ENCODE data around the gene GSTP1. TPM values are rescaled to one million over a fixed set of nuclear protein-coding genes. Genes with fewer than 3 reads are reported as not detected.

GSTP1 gene
- total RNA-seq, 1 experiment from 2014 or later: 893 TPM

DNA sequence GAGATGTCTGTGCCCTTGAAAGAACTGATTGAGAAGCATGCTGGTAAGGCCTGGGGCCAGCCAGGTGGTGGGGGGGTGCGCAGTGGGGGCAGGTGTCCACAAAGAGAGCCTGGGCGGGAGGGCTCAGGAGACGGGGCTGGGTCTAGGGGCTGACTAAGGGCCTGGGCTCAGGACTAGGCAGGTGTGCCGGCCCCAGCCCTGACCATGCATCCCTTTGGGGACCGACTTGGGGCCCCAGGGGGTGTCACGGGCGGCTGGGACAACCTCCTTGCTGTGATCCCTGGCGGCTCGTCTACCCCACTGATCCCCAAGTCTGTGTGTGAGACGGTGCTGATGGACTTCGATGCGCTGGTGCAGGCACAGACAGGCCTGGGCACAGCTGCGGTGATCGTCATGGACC is 27.6 kb downstream of the GSTP1 start:
- ChIA-PET CTCF (no interaction called here), POLR2A (no interaction called here), RAD21 (ENCODE audit: low non-redundant PET in 1 of 2, low total read pairs in 2 of 2, uncharacterized antibody in 2 of 2, unreplicated experiment in 2 of 2) (no interaction called here)
- ATAC-seq (no peak), DNase-seq (ENCODE audit: low read depth, low spot score) (no peak)
- no TSS peak for BruUV-seq (replicated peaks)
- Histone ChIP-seq H3K9me3 (ENCODE audit: control insufficient read depth in 1 of 2, insufficient read depth in 1 of 2, low read depth in 1 of 2, low read length in 2 of 2) (no peaks in the 10 kb centered on the region), H3K27ac (ENCODE audit: low read depth, low read length) (no peak overlapping the region), H3K36me3 (ENCODE audit: control insufficient read depth in 1 of 2, insufficient read depth in 2 of 2, low read length in 2 of 2) (peaks cover 19 to 21% of the 10 kb centered on the region in 2 experiments; a peak in 3 of 4 replicates), H3K4me3 (replicated peaks in 1 of 2; ENCODE audit: low read depth in 1 of 2, low read length in 2 of 2) (no peak overlapping the region), H3K4me1 (ENCODE audit: control insufficient read depth in 1 of 2, insufficient read depth in 2 of 2, low read length in 2 of 2) (peaks cover 8 to 29% of the 10 kb centered on the region in 2 experiments), H3K9ac (ENCODE audit: low read length) (no peak overlapping the region), H3K4me2 (ENCODE audit: low read length) (no peak overlapping the region), H2AFZ (ENCODE audit: low read depth, low read length, poor library complexity, severe bottlenecking) (no peak overlapping the region), H4K20me1 (ENCODE audit: insufficient read depth) (no peaks in the 10 kb centered on the region), H3K79me2 (ENCODE audit: insufficient read depth, low read length) (peaks cover 27% of the 10 kb centered on the region), H3K27me3 (ENCODE audit: insufficient read depth, low read length) (no peaks in the 10 kb centered on the region), H3K9me2 (ENCODE audit: insufficient read depth) (no peaks in the 10 kb centered on the region)
- TF ChIP-seq EZH2 (IDR thresholded peaks at IDR 0.05): no peak
- no peak for TF ChIP-seq MAX (IDR thresholded peaks at IDR 0.05)
- TF ChIP-seq, protein P1, sequence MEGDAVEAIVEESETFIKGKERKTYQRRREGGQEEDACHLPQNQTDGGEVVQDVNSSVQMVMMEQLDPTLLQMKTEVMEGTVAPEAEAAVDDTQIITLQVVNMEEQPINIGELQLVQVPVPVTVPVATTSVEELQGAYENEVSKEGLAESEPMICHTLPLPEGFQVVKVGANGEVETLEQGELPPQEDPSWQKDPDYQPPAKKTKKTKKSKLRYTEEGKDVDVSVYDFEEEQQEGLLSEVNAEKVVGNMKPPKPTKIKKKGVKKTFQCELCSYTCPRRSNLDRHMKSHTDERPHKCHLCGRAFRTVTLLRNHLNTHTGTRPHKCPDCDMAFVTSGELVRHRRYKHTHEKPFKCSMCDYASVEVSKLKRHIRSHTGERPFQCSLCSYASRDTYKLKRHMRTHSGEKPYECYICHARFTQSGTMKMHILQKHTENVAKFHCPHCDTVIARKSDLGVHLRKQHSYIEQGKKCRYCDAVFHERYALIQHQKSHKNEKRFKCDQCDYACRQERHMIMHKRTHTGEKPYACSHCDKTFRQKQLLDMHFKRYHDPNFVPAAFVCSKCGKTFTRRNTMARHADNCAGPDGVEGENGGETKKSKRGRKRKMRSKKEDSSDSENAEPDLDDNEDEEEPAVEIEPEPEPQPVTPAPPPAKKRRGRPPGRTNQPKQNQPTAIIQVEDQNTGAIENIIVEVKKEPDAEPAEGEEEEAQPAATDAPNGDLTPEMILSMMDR (IDR thresholded peaks at IDR 0.05 in 2 of 3, conservative IDR thresholded peaks at IDR 0.05 in 1 of 3; ENCODE audit: borderline replicate concordance in 1 of 3, insufficient read depth in 1 of 3, low read depth in 2 of 3, low read length in 2 of 3): no peak
- no peak for TF ChIP-seq SP1 (IDR thresholded peaks at IDR 0.05; ENCODE audit: low read depth)
- TF ChIP-seq RAD21 (IDR thresholded peaks at IDR 0.05; ENCODE audit: low read depth): no peak
- TF ChIP-seq EGR1 (IDR thresholded peaks at IDR 0.05; ENCODE audit: low read depth): no peak
- no peak for TF ChIP-seq CEBPB (IDR thresholded peaks at IDR 0.05; ENCODE audit: low read depth)
- TF ChIP-seq ELF1 (IDR thresholded peaks at IDR 0.05; ENCODE audit: borderline replicate concordance, low read depth): no peak
- TF ChIP-seq TCF7L2 (IDR thresholded peaks at IDR 0.05; ENCODE audit: borderline replicate concordance, extremely low read depth, insufficient read depth, insufficient read length): no peak
- no peak for TF ChIP-seq JUND (IDR thresholded peaks at IDR 0.05)
- TF ChIP-seq, protein P2, sequence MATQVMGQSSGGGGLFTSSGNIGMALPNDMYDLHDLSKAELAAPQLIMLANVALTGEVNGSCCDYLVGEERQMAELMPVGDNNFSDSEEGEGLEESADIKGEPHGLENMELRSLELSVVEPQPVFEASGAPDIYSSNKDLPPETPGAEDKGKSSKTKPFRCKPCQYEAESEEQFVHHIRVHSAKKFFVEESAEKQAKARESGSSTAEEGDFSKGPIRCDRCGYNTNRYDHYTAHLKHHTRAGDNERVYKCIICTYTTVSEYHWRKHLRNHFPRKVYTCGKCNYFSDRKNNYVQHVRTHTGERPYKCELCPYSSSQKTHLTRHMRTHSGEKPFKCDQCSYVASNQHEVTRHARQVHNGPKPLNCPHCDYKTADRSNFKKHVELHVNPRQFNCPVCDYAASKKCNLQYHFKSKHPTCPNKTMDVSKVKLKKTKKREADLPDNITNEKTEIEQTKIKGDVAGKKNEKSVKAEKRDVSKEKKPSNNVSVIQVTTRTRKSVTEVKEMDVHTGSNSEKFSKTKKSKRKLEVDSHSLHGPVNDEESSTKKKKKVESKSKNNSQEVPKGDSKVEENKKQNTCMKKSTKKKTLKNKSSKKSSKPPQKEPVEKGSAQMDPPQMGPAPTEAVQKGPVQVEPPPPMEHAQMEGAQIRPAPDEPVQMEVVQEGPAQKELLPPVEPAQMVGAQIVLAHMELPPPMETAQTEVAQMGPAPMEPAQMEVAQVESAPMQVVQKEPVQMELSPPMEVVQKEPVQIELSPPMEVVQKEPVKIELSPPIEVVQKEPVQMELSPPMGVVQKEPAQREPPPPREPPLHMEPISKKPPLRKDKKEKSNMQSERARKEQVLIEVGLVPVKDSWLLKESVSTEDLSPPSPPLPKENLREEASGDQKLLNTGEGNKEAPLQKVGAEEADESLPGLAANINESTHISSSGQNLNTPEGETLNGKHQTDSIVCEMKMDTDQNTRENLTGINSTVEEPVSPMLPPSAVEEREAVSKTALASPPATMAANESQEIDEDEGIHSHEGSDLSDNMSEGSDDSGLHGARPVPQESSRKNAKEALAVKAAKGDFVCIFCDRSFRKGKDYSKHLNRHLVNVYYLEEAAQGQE (IDR thresholded peaks at IDR 0.05; ENCODE audit: low read depth): no peak
- no peak for TF ChIP-seq SIN3A (IDR thresholded peaks at IDR 0.05; ENCODE audit: low read depth)
- intact Hi-C loops (cut with micrococcal nuclease): no loop called here

Measured in HCT116 (cell line).